Spinal cord (tissue), 10 donors: Measurements from ENCODE around the gene LMF2. TPM values are rescaled to one million over a fixed set of nuclear protein-coding genes. Genes with fewer than 3 reads are reported as not detected.

Experiments used
- DNase-seq, 6 donors: peaks; one replicate each; pipeline versions ENCODE4 v3.0.0 to v3.0.0-alpha.2; 2013 to 2015; ENCODE audit warnings: low spot score in 6 of 6, low read depth in 4 of 6
- H3K27ac ChIP-seq: one replicate; pipeline ENCODE4 v1.5.1; 2013; ENCODE audit warnings: low read depth, low read length, control low read depth
- H3K27me3 ChIP-seq: one replicate; pipeline ENCODE4 v1.6.1; 2013; ENCODE audit warnings: low read length; ENCODE audit not compliant: control insufficient read depth, insufficient read depth
- H3K36me3 ChIP-seq: one replicate; pipeline ENCODE4 v1.6.1; 2013; ENCODE audit warnings: low read length; ENCODE audit not compliant: control insufficient read depth, insufficient read depth
- H3K4me1 ChIP-seq: one replicate; pipeline ENCODE4 v1.6.1; 2013; ENCODE audit warnings: low read length; ENCODE audit not compliant: control insufficient read depth, insufficient read depth
- H3K4me3 ChIP-seq: one replicate; pipeline ENCODE4 v1.5.1; 2013; ENCODE audit warnings: low read depth, low read length, control low read depth
- H3K9me3 ChIP-seq: one replicate; pipeline ENCODE4 v1.6.1; 2013; ENCODE audit warnings: low read length; ENCODE audit not compliant: control insufficient read depth, insufficient read depth
- WGBS: methylation state at CpG from one replicate; pipeline ENCODE4 v1.1.5; 2013; ENCODE audit warnings: missing lambda C conversion rate; ENCODE audit not compliant: insufficient coverage; 5-methylcytosine and 5-hydroxymethylcytosine counted together
- polyA plus RNA-seq, 2 donors: library from polyadenylated mRNA; unstranded; fragments of 120-200 nt; gene quantifications; one replicate each; pipeline ENCODE4 v1.2.1, GENCODE V29; 2013; ENCODE audit not compliant: insufficient read length in 2 of 2
- total RNA-seq, 2 donors: library from RNA; depleted of rRNA in 1 of 2; stranded (reverse); fragments of 120-200 nt in 1 of 2; fragments of >200 nt in 1 of 2; gene quantifications; one replicate each; pipeline versions ENCODE4 v1.2.3 to v1.2.4, GENCODE V29; 2013 to 2014
- donor health status: healthy.

Gene LMF2
- total and polyA plus RNA-seq, 4 donors = 16.0 to 69.6 (median 50.4) TPM

DNA sequence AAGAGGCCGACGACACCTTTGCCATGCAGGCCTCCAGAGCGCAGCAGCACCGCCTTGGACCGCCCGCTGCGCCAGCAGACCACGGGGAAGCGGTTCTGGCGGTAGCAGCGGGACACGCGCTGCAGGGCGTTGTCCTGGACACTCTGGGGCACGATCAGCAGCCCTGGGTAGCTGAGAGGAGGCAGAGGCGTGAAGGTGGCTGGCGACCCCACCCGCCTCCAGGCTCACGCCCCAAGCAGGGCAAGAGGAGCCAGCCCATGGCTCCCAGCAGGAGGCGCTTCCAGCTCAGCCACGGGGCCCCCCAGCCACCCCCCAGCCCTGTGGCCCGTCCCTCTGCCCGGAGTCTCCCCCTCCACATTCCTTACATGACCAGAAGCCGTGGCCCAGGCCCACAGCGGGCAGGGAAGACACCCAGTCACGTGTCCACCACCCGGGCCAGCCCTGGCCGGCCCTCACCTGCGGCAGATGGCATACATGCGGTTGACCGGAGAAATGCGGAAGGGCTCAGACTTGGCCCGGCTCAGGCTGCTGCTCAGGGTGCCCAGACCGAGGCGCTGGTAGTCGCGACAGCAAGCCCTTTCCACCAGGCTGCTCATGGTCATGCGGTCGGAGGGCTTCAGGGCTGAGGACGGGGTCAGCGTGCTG lies 47.9 kb downstream of the LMF2 start:
- Histone ChIP-seq H3K9me3 (no peaks in the 10 kb centered on the region), H3K27ac (no peak overlapping the region), H3K4me3 (no peak overlapping the region), H3K36me3 (peaks cover 100% of the 10 kb centered on the region), H3K4me1 (no peaks in the 10 kb centered on the region), H3K27me3 (no peaks in the 10 kb centered on the region)
- WGBS = 95% methylated on average over 37 of the region's 41 CpGs
- no peak for DNase-seq

DNA sequence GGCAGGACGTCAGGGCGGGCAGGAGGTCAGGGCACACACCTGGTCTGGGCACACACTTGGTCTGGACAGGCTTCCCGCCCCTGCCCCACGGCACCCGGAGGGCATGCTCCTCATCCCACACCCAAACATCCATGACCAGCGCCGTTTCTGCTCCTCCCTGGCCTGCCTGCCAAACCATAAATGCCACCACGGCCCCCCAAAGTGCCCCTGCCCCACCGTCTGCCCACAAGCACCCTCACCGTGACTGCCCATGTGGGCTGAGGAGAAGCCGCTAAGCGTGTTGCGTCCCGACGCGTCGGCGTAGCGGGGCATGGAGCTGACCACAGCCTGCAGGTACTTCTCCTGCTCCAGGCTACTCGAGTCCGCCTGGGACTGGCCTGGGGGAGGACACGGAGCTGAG lies 48.5 kb downstream of the LMF2 start:
- H3K27ac ChIP-seq = no peak overlapping the region
- H3K4me1 ChIP-seq = no peaks in the 10 kb centered on the region
- 93% methylated on average over 22 of the region's 22 CpGs for WGBS
- no peak overlapping the region for H3K4me3 ChIP-seq
- no peaks in the 10 kb centered on the region for H3K9me3 ChIP-seq
- H3K27me3 ChIP-seq = no peaks in the 10 kb centered on the region
- H3K36me3 ChIP-seq = peaks cover 100% of the 10 kb centered on the region
- DNase-seq = no peak

DNA sequence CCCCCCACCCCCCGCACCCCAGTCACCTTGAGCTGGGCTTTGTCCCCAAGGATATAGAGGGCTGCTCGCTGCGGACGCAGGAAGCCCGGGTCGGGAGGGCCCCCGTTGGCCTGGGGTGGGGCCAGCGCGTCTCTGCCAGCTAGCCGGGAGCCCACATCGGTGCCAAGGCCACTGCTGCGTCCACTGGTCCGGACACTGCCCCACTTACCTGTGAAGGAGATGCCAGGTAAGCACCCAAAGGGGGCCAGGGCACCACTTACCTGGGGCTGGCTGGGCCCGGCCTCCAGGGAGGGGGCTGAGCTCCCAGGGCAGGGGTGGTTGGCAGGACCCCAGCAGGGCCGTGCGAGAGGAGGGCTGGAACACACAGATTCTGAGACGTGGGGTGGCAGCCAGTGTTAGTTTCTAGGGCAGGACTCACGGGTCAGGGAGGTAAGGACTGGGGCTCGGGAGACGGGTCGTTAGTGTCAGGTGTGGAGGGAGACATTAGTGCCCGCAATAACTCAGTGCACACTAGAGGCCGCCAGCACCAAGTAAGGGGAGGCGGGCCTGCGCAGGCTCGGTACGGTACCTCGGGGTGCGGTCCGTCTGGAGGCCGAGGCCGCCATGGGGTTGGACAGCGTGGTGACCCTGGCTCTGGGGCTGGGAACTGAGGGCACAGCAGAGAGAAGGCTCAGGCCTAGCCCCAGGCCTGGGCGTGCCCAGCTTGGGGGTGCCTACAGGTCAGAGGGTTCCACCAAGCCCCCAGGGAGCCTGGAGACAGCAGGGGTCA lies 50.9 kb downstream of the LMF2 start:
- H3K9me3 ChIP-seq = no peaks in the 10 kb centered on the region
- peaks cover 92% of the 10 kb centered on the region for H3K36me3 ChIP-seq
- H3K27me3 ChIP-seq = no peaks in the 10 kb centered on the region
- no peaks in the 10 kb centered on the region for H3K4me1 ChIP-seq
- H3K27ac ChIP-seq = no peak overlapping the region
- DNase-seq = no peak
- 84% methylated on average over 33 of the region's 34 CpGs for WGBS
- no peak overlapping the region for H3K4me3 ChIP-seq

DNA sequence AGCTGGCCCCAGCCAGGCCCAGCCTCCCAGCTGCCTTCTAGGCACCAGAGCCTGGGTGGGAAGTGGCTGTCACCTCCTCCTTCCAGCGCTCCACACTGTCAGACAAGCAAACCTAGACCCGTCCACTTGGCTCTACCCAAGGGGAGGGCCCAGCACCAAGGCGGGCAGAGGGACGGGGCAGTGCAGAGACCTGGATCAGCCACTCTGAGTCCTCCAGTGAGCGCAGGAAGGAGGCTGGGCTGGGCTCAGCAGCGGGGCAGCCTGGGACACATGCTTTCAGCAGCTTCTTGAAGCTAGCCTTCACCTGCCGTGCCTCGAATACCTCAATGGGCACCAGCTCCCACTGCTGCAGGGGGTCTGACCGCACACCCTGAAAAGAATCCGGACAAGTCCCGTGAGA lies 51.5 kb downstream of the LMF2 start:
- H3K4me3 ChIP-seq = no peak overlapping the region
- H3K9me3 ChIP-seq = no peaks in the 10 kb centered on the region
- H3K27me3 ChIP-seq = no peaks in the 10 kb centered on the region
- WGBS = 97% methylated on average over 8 of the region's 11 CpGs
- no peak for DNase-seq
- peaks cover 88% of the 10 kb centered on the region for H3K36me3 ChIP-seq
- H3K27ac ChIP-seq = no peak overlapping the region
- no peaks in the 10 kb centered on the region for H3K4me1 ChIP-seq

DNA sequence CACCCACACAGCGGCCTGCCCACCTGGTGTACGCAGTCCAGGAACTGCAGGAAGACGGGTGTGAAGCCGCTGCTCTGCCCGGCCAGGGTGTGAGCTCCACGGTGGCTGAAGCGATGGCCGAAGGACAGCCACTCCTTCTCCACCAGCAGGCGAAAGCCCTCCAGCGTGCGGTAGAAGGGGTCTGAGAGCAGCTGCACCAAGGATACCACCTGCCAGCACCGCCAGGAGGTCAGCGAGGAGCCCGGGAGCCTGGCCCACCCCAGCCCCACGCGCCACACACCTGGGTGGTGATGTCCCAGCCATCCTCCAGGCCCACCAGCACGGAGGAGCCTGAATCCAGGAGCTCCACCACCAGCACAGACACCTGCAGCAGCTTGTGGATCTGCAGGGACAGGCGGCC lies 52.3 kb downstream of the LMF2 start:
- Histone ChIP-seq H3K36me3 (peaks cover 86% of the 10 kb centered on the region), H3K4me1 (no peaks in the 10 kb centered on the region)
- 95% methylated on average over 18 of the region's 18 CpGs for WGBS

DNA sequence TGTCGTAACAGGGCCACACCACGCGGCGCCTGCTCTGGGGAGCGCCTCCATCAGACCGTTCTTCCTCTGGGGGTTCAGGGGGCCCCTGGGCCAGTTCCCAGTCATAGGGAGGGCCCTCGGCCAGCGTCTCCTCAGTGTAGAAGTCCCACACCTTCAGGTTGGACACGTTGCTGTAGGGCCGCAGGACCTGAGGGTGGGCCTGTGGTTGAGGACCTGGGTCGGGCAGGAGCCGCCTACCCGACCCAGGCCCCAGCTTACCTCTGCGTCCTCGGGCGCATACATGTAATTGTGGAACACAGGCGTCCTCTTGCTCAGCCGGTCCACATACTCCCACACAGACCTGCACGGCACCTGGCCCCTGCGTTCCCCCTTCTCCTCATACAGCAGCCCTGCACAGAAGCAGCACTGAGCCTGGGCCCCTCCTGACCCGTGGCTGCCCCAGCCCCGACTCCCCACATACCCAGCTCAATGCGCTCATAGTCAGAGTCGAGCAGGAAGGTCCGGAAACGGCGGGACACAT lies 52.9 kb downstream of the LMF2 start:
- no peak overlapping the region for H3K27ac ChIP-seq
- 98% methylated on average over 24 of the region's 27 CpGs for WGBS
- DNase-seq = no peak

More for the DNA sequence above, 52.3 kb downstream of the LMF2 start:
- Histone ChIP-seq H3K27me3 (no peaks in the 10 kb centered on the region), H3K4me3 (no peak overlapping the region), H3K9me3 (no peaks in the 10 kb centered on the region), H3K27ac (no peak overlapping the region)
- DNase-seq = no peak

More for the DNA sequence above, 52.9 kb downstream of the LMF2 start:
- no peak overlapping the region for H3K4me3 ChIP-seq
- H3K9me3 ChIP-seq = no peaks in the 10 kb centered on the region
- no peaks in the 10 kb centered on the region for H3K27me3 ChIP-seq
- H3K4me1 ChIP-seq = no peaks in the 10 kb centered on the region
- H3K36me3 ChIP-seq = peaks cover 86% of the 10 kb centered on the region

Other genes with a start within 250 kb of the LMF2 start
- 10 to 100 TPM; 13.2 to 20.8 TPM for gene MAPK12, start 246.0 kb downstream of the LMF2 start, total RNA-seq
- 10 to 100 TPM; 29.9 to 57.6 TPM for gene MAPK12, start 246.0 kb downstream of the LMF2 start, polyA plus RNA-seq
- 10 to 100 TPM in 1 of 2 donors, 1 to 10 TPM in 1; 5.7 to 14.1 TPM for gene MAPK11, start 237.3 kb downstream of the LMF2 start, total RNA-seq
- gene MAPK11, start 237.3 kb downstream of the LMF2 start, polyA plus RNA-seq = 10 to 100 TPM; 36.4 to 40.2 TPM
- gene PLXNB2, start 200.1 kb downstream of the LMF2 start, total RNA-seq = 10 to 100 TPM; 41.1 to 65.5 TPM
- 10 to 100 TPM; 96.6 to 97.3 TPM for gene PLXNB2, start 200.1 kb downstream of the LMF2 start, polyA plus RNA-seq
- 10 to 100 TPM in 1 of 2 donors, 1 to 10 TPM in 1; 9.1 to 12.7 TPM for gene DENND6B, start 180.7 kb downstream of the LMF2 start, total RNA-seq
- gene DENND6B, start 180.7 kb downstream of the LMF2 start, polyA plus RNA-seq = 10 to 100 TPM; 41.3 to 45.7 TPM
- 10 to 100 TPM; 42.9 to 63.4 TPM for gene PPP6R2, start 164.4 kb downstream of the LMF2 start, total RNA-seq
- 10 to 100 TPM; 71.5 to 84.9 TPM for gene PPP6R2, start 164.4 kb downstream of the LMF2 start, polyA plus RNA-seq
- gene SBF1, start 32.7 kb downstream of the LMF2 start, total RNA-seq = 10 to 100 TPM; 51.0 to 64.3 TPM
- gene SBF1, start 32.7 kb downstream of the LMF2 start, polyA plus RNA-seq = 100 to 1,000 TPM; 116 to 118 TPM
- gene ADM2, start 26.2 kb downstream of the LMF2 start, total RNA-seq = under 1 TPM; 0.06 to 0.10 TPM
- under 1 TPM; 0.11 to 0.15 TPM for gene ADM2, start 26.2 kb downstream of the LMF2 start, polyA plus RNA-seq
- gene MIOX, start 20.8 kb downstream of the LMF2 start, total RNA-seq = not detected
- gene MIOX, start 20.8 kb downstream of the LMF2 start, polyA plus RNA-seq = under 1 TPM in 1 of 2 donors, not detected in 1; 0.18 TPM
- 10 to 100 TPM; 32.8 to 58.6 TPM for gene NCAPH2, start 522 bp upstream of the LMF2 start, total RNA-seq
- 10 to 100 TPM; 77.1 to 86.9 TPM for gene NCAPH2, start 522 bp upstream of the LMF2 start, polyA plus RNA-seq
- gene SCO2, start 17.9 kb upstream of the LMF2 start, total RNA-seq = 1 to 10 TPM in 1 of 2 donors, under 1 TPM in 1; 0.40 to 1.9 TPM
- gene SCO2, start 17.9 kb upstream of the LMF2 start, polyA plus RNA-seq = 1 to 10 TPM; 6.0 to 7.3 TPM
- 10 to 100 TPM in 1 of 2 donors, 1 to 10 TPM in 1; 6.3 to 12.8 TPM for gene TYMP, start 22.3 kb upstream of the LMF2 start, total RNA-seq
- gene TYMP, start 22.3 kb upstream of the LMF2 start, polyA plus RNA-seq = 10 to 100 TPM; 16.4 to 22.1 TPM
- gene KLHDC7B, start 38.2 kb upstream of the LMF2 start, total RNA-seq = under 1 TPM in 1 of 2 donors, not detected in 1; 0.06 TPM
- gene KLHDC7B, start 38.2 kb upstream of the LMF2 start, polyA plus RNA-seq = under 1 TPM in 1 of 2 donors, not detected in 1; 0.22 TPM
- gene SYCE3, start 55.2 kb upstream of the LMF2 start, total RNA-seq = under 1 TPM in 1 of 2 donors, not detected in 1; 0.66 TPM
- gene SYCE3, start 55.2 kb upstream of the LMF2 start, polyA plus RNA-seq = not detected
- gene CPT1B, start 70.7 kb upstream of the LMF2 start, total RNA-seq = 10 to 100 TPM in 1 of 2 donors, 1 to 10 TPM in 1; 8.2 to 11.1 TPM
- 10 to 100 TPM; 24.5 to 30.1 TPM for gene CPT1B, start 70.7 kb upstream of the LMF2 start, polyA plus RNA-seq
- 10 to 100 TPM; 28.8 to 88.3 TPM for gene CHKB, start 75.1 kb upstream of the LMF2 start, total RNA-seq
- gene CHKB, start 75.1 kb upstream of the LMF2 start, polyA plus RNA-seq = 10 to 100 TPM; 81.4 to 89.6 TPM
- gene MAPK8IP2, start 93.1 kb upstream of the LMF2 start, total RNA-seq = 10 to 100 TPM; 19.8 to 42.3 TPM
- gene MAPK8IP2, start 93.1 kb upstream of the LMF2 start, polyA plus RNA-seq = 100 to 1,000 TPM; 104 to 109 TPM
- gene ARSA, start 120.5 kb upstream of the LMF2 start, total RNA-seq = 10 to 100 TPM in 1 of 2 donors, 1 to 10 TPM in 1; 9.8 to 25.0 TPM
- gene ARSA, start 120.5 kb upstream of the LMF2 start, polyA plus RNA-seq = 10 to 100 TPM; 39.8 to 47.1 TPM
- 1 to 10 TPM; 7.5 to 8.3 TPM for gene SHANK3, start 165.1 kb upstream of the LMF2 start, total RNA-seq
- 10 to 100 TPM; 32.2 to 38.5 TPM for gene SHANK3, start 165.1 kb upstream of the LMF2 start, polyA plus RNA-seq
- gene ACR, start 230.5 kb upstream of the LMF2 start, total RNA-seq = under 1 TPM in 1 of 2 donors, not detected in 1; 0.17 TPM
- under 1 TPM; 0.70 to 0.98 TPM for gene ACR, start 230.5 kb upstream of the LMF2 start, polyA plus RNA-seq